Astrocyte (in vitro differentiated cells and primary cell): Measurements from ENCODE around the gene TERT. TPM values are rescaled to one million over a fixed set of nuclear protein-coding genes. Genes with fewer than 3 reads are reported as not detected.

Source experiments
- DNase-seq: peaks from one replicate; pipeline ENCODE4 v3.0.0-alpha.2; 2010; ENCODE audit warnings: low read depth
- FAIRE-seq: peaks from 2 replicates; lab custom pipeline; 2011; peaks lifted over from hg19 to GRCh38; lab: Jason Lieb, UNC
- H2AFZ ChIP-seq: 2 replicates; pipeline ENCODE4 v1.6.0; 2012; ENCODE audit warnings: low read depth, low read length, inconsistent platforms
- H3K27ac ChIP-seq: 2 replicates; pipeline ENCODE4 v1.5.1; 2011; ENCODE audit warnings: low read depth, low read length, inconsistent platforms
- H3K27me3 ChIP-seq: 2 replicates; pipeline ENCODE4 v1.6.0; 2011; ENCODE audit warnings: low read length, inconsistent platforms; ENCODE audit not compliant: insufficient read depth
- H3K36me3 ChIP-seq: 2 replicates; pipeline ENCODE4 v1.5.1; 2011; ENCODE audit warnings: low read length, inconsistent platforms; ENCODE audit not compliant: insufficient read depth
- H3K4me1 ChIP-seq: 2 replicates; pipeline ENCODE4 v1.5.1; 2011; ENCODE audit warnings: low read length, inconsistent platforms; ENCODE audit not compliant: insufficient read depth
- H3K4me2 ChIP-seq: 2 replicates; pipeline ENCODE4 v1.6.0; 2012; ENCODE audit warnings: low read length, inconsistent platforms
- H3K4me3 ChIP-seq: 2 replicates; pipeline ENCODE4 v1.5.1; 2011; ENCODE audit warnings: low read depth, mild to moderate bottlenecking, low read length, inconsistent platforms; ENCODE audit not compliant: insufficient read depth
- H3K79me2 ChIP-seq: 2 replicates; pipeline ENCODE4 v1.6.0; 2012; ENCODE audit warnings: mild to moderate bottlenecking, low read length, inconsistent platforms; ENCODE audit not compliant: insufficient read depth
- H3K9ac ChIP-seq: 2 replicates; pipeline ENCODE4 v1.6.0; 2012; ENCODE audit warnings: mild to moderate bottlenecking, low read length, inconsistent platforms
- H3K9me3 ChIP-seq: 2 replicates; pipeline ENCODE4 v1.5.1; 2012; ENCODE audit warnings: low read depth, mild to moderate bottlenecking, low read length, inconsistent platforms; ENCODE audit not compliant: insufficient read depth
- H4K20me1 ChIP-seq: 2 replicates; pipeline ENCODE4 v1.6.0; 2012; ENCODE audit warnings: low read length, inconsistent platforms; ENCODE audit not compliant: insufficient read depth
- H3K27ac Mint-ChIP-seq: one replicate; pipeline ENCODE4 v1.8.0; 2021; ENCODE audit warnings: mild to moderate bottlenecking, mixed read lengths; ENCODE audit not compliant: unreplicated experiment
- H3K27me3 Mint-ChIP-seq: one replicate; pipeline ENCODE4 v1.8.0; 2021; ENCODE audit warnings: low read depth, mixed read lengths; ENCODE audit not compliant: unreplicated experiment
- H3K36me3 Mint-ChIP-seq: one replicate; pipeline ENCODE4 v1.8.0; 2021; ENCODE audit warnings: low read depth, mixed read lengths; ENCODE audit not compliant: unreplicated experiment
- H3K4me1 Mint-ChIP-seq: one replicate; pipeline ENCODE4 v1.8.0; 2021; ENCODE audit warnings: low read depth, mixed read lengths; ENCODE audit not compliant: unreplicated experiment
- H3K4me3 Mint-ChIP-seq: one replicate; pipeline ENCODE4 v1.8.0; 2021; ENCODE audit warnings: mild to moderate bottlenecking, moderate library complexity, mixed read lengths; ENCODE audit not compliant: unreplicated experiment
- H3K9me3 Mint-ChIP-seq: one replicate; pipeline ENCODE4 v1.8.0; 2021; ENCODE audit warnings: mild to moderate bottlenecking, mixed read lengths; ENCODE audit not compliant: unreplicated experiment
- EZH2 ChIP-seq: IDR thresholded peaks from 2 replicates; pipeline ENCODE4 v1.6.1; 2012; ENCODE audit warnings: mild to moderate bottlenecking, low read length, inconsistent platforms; ENCODE audit not compliant: insufficient read depth
- total RNA-seq: library from RNA; stranded (reverse); gene quantifications from 2 replicates; pipeline ENCODE4 v1.2.1, GENCODE V29; 2021
- TF ChIP-seq, protein P1 (sequence below): IDR thresholded peaks from 2 replicates; pipeline ENCODE4 v1.5.1; 2011; ENCODE audit warnings: low read depth, mild to moderate bottlenecking, inconsistent platforms, low read length, moderate library complexity; ENCODE audit not compliant: insufficient read depth

Gene TERT
- total RNA-seq, 1 donor from 2014 or later: 0.50 TPM

GRCh38 chr5:1264211-1264610 is 30.7 kb downstream of the TERT start:
- Mint-ChIP-seq H3K9me3 (peaks cover 5% of the 10 kb centered on the region), H3K4me1 (peaks cover 2% of the 10 kb centered on the region), H3K4me3 (no peak overlapping the region), H3K36me3 (no peaks in the 10 kb centered on the region), H3K27me3 (peaks cover 36% of the 10 kb centered on the region), H3K27ac (no peak overlapping the region)
- TF ChIP-seq, protein P1, sequence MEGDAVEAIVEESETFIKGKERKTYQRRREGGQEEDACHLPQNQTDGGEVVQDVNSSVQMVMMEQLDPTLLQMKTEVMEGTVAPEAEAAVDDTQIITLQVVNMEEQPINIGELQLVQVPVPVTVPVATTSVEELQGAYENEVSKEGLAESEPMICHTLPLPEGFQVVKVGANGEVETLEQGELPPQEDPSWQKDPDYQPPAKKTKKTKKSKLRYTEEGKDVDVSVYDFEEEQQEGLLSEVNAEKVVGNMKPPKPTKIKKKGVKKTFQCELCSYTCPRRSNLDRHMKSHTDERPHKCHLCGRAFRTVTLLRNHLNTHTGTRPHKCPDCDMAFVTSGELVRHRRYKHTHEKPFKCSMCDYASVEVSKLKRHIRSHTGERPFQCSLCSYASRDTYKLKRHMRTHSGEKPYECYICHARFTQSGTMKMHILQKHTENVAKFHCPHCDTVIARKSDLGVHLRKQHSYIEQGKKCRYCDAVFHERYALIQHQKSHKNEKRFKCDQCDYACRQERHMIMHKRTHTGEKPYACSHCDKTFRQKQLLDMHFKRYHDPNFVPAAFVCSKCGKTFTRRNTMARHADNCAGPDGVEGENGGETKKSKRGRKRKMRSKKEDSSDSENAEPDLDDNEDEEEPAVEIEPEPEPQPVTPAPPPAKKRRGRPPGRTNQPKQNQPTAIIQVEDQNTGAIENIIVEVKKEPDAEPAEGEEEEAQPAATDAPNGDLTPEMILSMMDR: no peak
- TF ChIP-seq EZH2: no peak
- DNase-seq (no peak), FAIRE-seq (no peak)
- H3K9ac ChIP-seq: no peak overlapping the region
- no peaks in the 10 kb centered on the region for H3K36me3 ChIP-seq
- no peaks in the 10 kb centered on the region for H3K4me1 ChIP-seq
- no peak overlapping the region for H3K4me3 ChIP-seq
- no peaks in the 10 kb centered on the region for H4K20me1 ChIP-seq
- no peak overlapping the region for H3K4me2 ChIP-seq
- no peaks in the 10 kb centered on the region for H3K79me2 ChIP-seq
- no peak overlapping the region for H2AFZ ChIP-seq
- no peaks in the 10 kb centered on the region for H3K27me3 ChIP-seq
- peaks cover 20% of the 10 kb centered on the region for H3K9me3 ChIP-seq
- no peak overlapping the region for H3K27ac ChIP-seq

DNA sequence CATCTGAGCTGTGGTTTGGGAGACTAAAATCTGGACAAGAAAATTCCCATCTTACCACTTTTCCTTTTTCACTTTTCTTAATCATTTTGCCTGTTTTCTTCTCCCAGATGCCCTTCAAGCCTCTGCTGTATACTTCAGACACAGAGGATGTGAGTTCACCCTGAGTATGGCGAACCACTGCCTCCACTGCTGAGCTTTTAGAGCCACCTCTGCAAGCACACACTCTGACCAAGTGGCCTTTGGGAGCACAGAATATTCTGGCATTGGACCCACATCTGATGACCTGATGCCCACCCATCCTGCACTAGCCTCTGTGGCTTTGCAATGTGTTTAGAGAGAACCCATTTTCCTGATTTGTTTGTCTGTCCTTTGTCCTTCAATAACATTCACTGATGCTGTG is 32.5 kb downstream of the TERT start:
- H3K9ac ChIP-seq: no peak overlapping the region
- H3K36me3 Mint-ChIP-seq: peaks cover 3% of the 10 kb centered on the region
- no peak overlapping the region for H3K4me2 ChIP-seq
- H3K4me1 ChIP-seq: no peaks in the 10 kb centered on the region
- peaks cover 25% of the 10 kb centered on the region for H3K9me3 ChIP-seq
- no peak overlapping the region for H2AFZ ChIP-seq
- no peaks in the 10 kb centered on the region for H3K27me3 ChIP-seq
- H3K79me2 ChIP-seq: no peaks in the 10 kb centered on the region
- H3K4me3 Mint-ChIP-seq: no peak overlapping the region
- H3K27ac ChIP-seq: no peak overlapping the region
- peaks cover 6% of the 10 kb centered on the region for H3K4me1 Mint-ChIP-seq
- H3K36me3 ChIP-seq: no peaks in the 10 kb centered on the region
- H3K9me3 Mint-ChIP-seq: peaks cover 5% of the 10 kb centered on the region
- FAIRE-seq (no peak), DNase-seq (no peak)
- H4K20me1 ChIP-seq: no peaks in the 10 kb centered on the region
- H3K27me3 Mint-ChIP-seq: peaks cover 46% of the 10 kb centered on the region
- TF ChIP-seq, protein P1: no peak
- no peak for TF ChIP-seq EZH2
- H3K4me3 ChIP-seq: no peak overlapping the region
- no peak overlapping the region for H3K27ac Mint-ChIP-seq

GRCh38 chr5:1261643-1262042 is 33.2 kb downstream of the TERT start:
- Histone ChIP-seq H3K27ac (no peak overlapping the region), H3K9ac (no peak overlapping the region), H3K79me2 (no peaks in the 10 kb centered on the region), H3K4me3 (no peak overlapping the region), H3K4me2 (no peak overlapping the region), H4K20me1 (no peaks in the 10 kb centered on the region), H3K4me1 (no peaks in the 10 kb centered on the region), H2AFZ (no peak overlapping the region), H3K36me3 (no peaks in the 10 kb centered on the region), H3K27me3 (no peaks in the 10 kb centered on the region), H3K9me3 (peaks cover 25% of the 10 kb centered on the region)
- TF ChIP-seq, protein P1: no peak
- TF ChIP-seq EZH2: no peak
- peaks cover 5% of the 10 kb centered on the region for H3K9me3 Mint-ChIP-seq
- peaks cover 6% of the 10 kb centered on the region for H3K4me1 Mint-ChIP-seq
- H3K27ac Mint-ChIP-seq: no peak overlapping the region
- peaks cover 3% of the 10 kb centered on the region for H3K36me3 Mint-ChIP-seq
- DNase-seq: no peak
- no peak overlapping the region for H3K4me3 Mint-ChIP-seq
- peaks cover 48% of the 10 kb centered on the region for H3K27me3 Mint-ChIP-seq
- FAIRE-seq: no peak
